Measurements from ENCODE around the gene ANO3.

- TF ChIP-seq, protein P1, sequence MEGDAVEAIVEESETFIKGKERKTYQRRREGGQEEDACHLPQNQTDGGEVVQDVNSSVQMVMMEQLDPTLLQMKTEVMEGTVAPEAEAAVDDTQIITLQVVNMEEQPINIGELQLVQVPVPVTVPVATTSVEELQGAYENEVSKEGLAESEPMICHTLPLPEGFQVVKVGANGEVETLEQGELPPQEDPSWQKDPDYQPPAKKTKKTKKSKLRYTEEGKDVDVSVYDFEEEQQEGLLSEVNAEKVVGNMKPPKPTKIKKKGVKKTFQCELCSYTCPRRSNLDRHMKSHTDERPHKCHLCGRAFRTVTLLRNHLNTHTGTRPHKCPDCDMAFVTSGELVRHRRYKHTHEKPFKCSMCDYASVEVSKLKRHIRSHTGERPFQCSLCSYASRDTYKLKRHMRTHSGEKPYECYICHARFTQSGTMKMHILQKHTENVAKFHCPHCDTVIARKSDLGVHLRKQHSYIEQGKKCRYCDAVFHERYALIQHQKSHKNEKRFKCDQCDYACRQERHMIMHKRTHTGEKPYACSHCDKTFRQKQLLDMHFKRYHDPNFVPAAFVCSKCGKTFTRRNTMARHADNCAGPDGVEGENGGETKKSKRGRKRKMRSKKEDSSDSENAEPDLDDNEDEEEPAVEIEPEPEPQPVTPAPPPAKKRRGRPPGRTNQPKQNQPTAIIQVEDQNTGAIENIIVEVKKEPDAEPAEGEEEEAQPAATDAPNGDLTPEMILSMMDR (conservative IDR thresholded peaks at IDR 0.05; ENCODE audit: low read length), result no peak
- no peak for TF ChIP-seq EZH2phosphoT487 (IDR thresholded peaks at IDR 0.05; ENCODE audit: borderline replicate concordance)
Observed at GRCh38 chr11:26549176-26549575, 217.2 kb downstream of the ANO3 start.
